NCI-H2171 (cell line): Measurements from ENCODE around the gene DIMT1.
A peak's percentile ranks its signal among the peaks of the same experiment; 100 is the strongest.

Experiments
- DNase-seq: peaks from one replicate; lab custom pipeline; 2025; lab: John Stamatoyannopoulos, UW

The DIMT1 gene

DNA sequence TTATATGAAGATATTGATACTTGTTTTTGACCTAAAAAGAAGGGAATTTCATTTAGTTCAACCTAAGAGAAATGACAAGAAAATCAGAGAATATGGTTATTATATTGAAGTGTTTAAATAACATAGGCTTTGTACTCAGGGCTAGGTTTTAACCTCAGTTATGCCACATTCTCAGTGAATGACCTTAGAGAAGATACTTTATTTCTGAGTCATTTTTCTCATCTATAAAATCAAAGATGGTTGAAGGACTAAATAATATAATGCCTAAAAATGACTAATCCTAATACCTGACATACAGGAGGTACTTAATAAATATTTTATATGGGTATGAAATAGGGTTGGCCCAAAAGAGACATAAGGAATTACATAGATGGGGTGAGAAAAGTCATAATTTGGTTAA, 32.3 kb downstream of the DIMT1 start:
- DNase-seq = no peak

- DNase-seq = no peak
Observed at GRCh38 chr5:62369039-62369438, 34.7 kb downstream of the DIMT1 start.

DNA sequence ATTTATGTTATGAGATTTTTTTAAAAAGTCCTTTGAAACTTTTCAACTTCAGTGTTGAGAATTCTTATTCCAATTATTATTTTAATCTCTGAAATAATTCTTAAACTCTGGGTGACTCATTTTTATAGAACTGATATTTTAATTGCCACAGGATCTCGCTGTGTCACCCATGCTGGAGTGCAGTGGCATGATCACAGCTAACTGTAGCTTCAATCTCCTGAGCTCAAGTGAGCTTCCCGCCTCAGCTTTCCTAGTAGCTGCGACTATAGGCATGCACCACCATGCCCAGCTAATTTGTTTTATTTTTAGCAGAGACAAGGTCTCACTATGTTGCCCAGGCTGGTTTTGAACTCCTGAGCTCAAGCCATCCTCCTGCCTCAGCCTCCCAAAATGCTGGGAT, 41.0 kb downstream of the DIMT1 start:
- DNase-seq = no peak

DNA sequence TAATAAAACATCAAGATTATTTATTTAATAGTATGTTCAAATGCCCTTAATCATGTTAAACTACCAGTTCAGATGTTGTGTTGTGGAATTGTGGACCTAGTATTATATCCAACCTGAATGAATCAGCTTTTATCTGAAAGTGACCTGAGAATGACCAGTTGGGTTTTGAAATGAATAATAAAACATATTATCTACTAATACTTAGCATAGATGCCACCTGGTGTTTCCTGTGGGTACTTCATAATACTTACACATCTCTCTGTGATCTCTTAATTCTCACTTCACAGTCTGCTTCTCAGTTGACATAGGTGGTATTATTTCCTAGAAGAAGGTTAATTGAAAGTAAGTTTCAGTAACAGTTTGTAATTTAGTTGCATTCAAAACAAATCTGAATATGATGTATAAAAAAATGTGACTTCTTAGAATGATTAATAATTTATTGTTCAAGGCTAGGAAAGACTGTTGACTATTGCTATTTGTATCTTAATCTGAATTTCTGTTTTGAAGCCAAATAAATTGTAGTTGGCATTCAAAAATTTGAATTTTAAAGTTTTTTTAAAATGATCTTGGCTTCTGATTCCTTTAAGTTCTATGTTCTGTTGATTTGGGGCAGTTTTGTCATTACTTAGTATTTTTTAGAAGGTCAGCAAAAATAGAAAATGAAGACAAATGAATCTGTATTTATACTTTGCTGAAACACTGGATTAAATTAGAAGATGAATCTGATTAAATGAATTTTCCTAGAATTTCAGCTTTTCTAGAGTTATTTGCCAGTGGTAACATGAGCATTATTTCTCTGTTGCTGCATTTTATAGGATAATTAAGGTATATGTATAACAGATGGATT, 49.5 kb downstream of the DIMT1 start:
- peak; percentile 9 for DNase-seq

- no peak for DNase-seq
Observed at GRCh38 chr5:62348723-62349481, 54.8 kb downstream of the DIMT1 start.

DNA sequence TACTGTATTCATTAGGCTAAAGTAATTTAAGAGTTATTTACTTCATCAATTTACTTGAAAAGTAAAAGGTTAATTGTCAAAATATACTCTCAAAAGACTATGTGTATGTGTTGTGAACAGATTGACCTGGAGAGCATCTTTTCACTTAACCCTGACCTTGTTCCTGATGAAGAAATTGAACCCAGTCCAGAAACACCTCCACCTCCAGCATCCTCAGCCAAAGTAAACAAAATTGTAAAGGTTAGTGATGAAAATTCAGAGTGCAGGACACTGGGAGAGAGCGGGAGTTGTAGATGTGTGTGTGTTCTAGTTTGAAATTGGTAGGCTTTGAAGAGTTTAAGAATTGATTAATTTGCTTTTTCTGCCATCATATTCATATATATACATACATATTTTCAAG, 55.8 kb downstream of the DIMT1 start:
- no peak for DNase-seq

DNA sequence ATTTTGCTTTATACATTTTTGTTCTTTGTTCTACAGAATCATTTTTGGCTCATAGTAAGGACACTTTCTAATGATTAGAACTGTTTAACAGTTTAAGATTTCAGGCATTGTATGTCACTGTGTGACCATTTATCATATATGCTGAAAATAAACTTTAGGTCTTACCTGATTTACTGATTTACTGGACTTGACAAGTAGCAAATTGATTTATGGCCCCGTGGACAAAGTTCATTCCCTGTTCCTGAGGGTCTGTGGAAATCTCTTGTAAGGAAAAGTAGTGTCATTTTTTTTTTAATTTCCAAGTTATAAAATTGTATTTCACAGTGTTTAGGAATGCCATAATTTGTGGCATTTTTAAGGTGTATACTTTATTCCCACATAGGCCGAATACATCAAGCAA, 57.0 kb downstream of the DIMT1 start:
- no peak for DNase-seq

- DNase-seq = no peak
Observed at GRCh38 chr5:62343428-62343827, 60.3 kb downstream of the DIMT1 start.

GRCh38 chr5:62342476-62342837, 61.2 kb downstream of the DIMT1 start:
- no peak for DNase-seq

GRCh38 chr5:62341783-62342475, 61.8 kb downstream of the DIMT1 start:
- no peak for DNase-seq

GRCh38 chr5:62340979-62341378, 62.7 kb downstream of the DIMT1 start:
- no peak for DNase-seq

DNA sequence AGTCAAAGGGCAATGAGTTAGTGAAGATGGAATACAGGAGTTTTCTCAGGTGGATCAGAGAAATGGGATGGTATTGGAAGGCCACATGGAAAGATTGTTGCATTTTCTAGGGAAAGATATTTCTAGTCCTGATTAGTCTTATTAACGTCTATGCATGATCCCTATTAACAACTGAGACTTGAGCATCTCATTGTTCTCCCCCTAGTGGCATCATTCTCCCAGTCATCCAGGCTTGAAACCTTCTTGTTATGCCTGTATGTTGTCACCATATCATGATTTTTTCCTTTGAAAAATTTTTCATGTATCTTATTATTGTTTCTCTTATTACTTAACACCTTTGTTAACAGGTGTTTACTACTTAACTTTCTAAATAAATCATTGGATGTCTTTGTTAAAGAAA, 63.3 kb downstream of the DIMT1 start:
- DNase-seq = no peak
